Measurements from ENCODE around the gene NMU.
"Not testable (repeated sequence)": the region's sequence is repeated elsewhere in the genome, so short reads cannot be mapped to it uniquely, and the experiment has no call there.

- not testable (repeated sequence) for TF ChIP-seq EZH2 (IDR thresholded peaks at IDR 0.05); POLR2AphosphoS5 (IDR thresholded peaks at IDR 0.05; ENCODE audit: borderline replicate concordance, low read depth, low read length)
Observed at GRCh38 chr4:55624063-55624462, 12.0 kb downstream of the NMU start.

Measured in SK-N-MC (cell line).